ENCODE results near the gene CEP290.
"Not testable (repeated sequence)": the region's sequence is repeated elsewhere in the genome, so short reads cannot be mapped to it uniquely, and the experiment has no call there.

CEP290 gene

GRCh38 chr12:88153959-88154358 is 12.1 kb upstream of the CEP290 start:
- no peak for DNase-seq (ENCODE audit: low spot score in 2 of 2)
- Mint-ChIP-seq H3K9me3 (no peaks in the 10 kb centered on the region), H3K27ac (no peak overlapping the region), H3K36me3 (peaks cover 24% of the 10 kb centered on the region), H3K4me3 (no peak overlapping the region), H3K4me1 (peaks cover 18% of the 10 kb centered on the region)
- no peak for ATAC-seq

GRCh38 chr12:88150063-88150462 is 8.2 kb upstream of the CEP290 start:
- no peaks in the 10 kb centered on the region for H3K9me3 Mint-ChIP-seq
- H3K27ac Mint-ChIP-seq = no peak overlapping the region
- DNase-seq (ENCODE audit: low spot score in 2 of 2) (no peak), ATAC-seq (no peak)
- peaks cover 6% of the 10 kb centered on the region for H3K36me3 Mint-ChIP-seq
- peaks cover 29% of the 10 kb centered on the region for H3K4me1 Mint-ChIP-seq
- H3K4me3 Mint-ChIP-seq = no peak overlapping the region

- H3K4me1 Mint-ChIP-seq = peaks cover 24% of the 10 kb centered on the region
- DNase-seq (ENCODE audit: low spot score in 2 of 2) (no peak), ATAC-seq (no peak)
- peak overlapping the region; percentile 43 for H3K27ac Mint-ChIP-seq
- H3K4me3 Mint-ChIP-seq = no peak overlapping the region
- H3K9me3 Mint-ChIP-seq = no peaks in the 10 kb centered on the region
- peaks cover 16% of the 10 kb centered on the region for H3K36me3 Mint-ChIP-seq
Measured at GRCh38 chr12:88145567-88146505, 3.9 kb upstream of the CEP290 start.

GRCh38 chr12:88144546-88145468 is 2.9 kb upstream of the CEP290 start:
- no peak for DNase-seq (ENCODE audit: low spot score in 2 of 2)
- Mint-ChIP-seq H3K27ac (peak overlapping the region; percentile 43), H3K36me3 (peaks cover 21% of the 10 kb centered on the region), H3K4me3 (no peak overlapping the region), H3K4me1 (peaks cover 25% of the 10 kb centered on the region), H3K9me3 (no peaks in the 10 kb centered on the region)
- ATAC-seq = no peak

GRCh38 chr12:88144037-88144436 is 2.1 kb upstream of the CEP290 start:
- ATAC-seq (no peak), DNase-seq (ENCODE audit: low spot score in 2 of 2) (no peak)
- Mint-ChIP-seq H3K9me3 (no peaks in the 10 kb centered on the region), H3K36me3 (peaks cover 25% of the 10 kb centered on the region), H3K27ac (no peak overlapping the region), H3K4me1 (peaks cover 22% of the 10 kb centered on the region), H3K4me3 (peak overlapping the region; percentile 88)

- ATAC-seq = peak; percentile 0
- peak overlapping the region; percentile 94 for H3K27ac Mint-ChIP-seq
- H3K4me3 Mint-ChIP-seq = peak overlapping the region; percentile 88
- H3K4me1 Mint-ChIP-seq = peaks cover 34% of the 10 kb centered on the region
- peaks cover 39% of the 10 kb centered on the region for H3K36me3 Mint-ChIP-seq
- H3K9me3 Mint-ChIP-seq = no peaks in the 10 kb centered on the region
- no peak for DNase-seq (ENCODE audit: low spot score in 2 of 2)
Measured at GRCh38 chr12:88142610-88142991, 713 bp upstream of the CEP290 start.

GRCh38 chr12:88141425-88141773 is 489 bp downstream of the CEP290 start:
- Mint-ChIP-seq H3K27ac (peak overlapping the region; percentile 94), H3K4me3 (peak overlapping the region; percentile 88), H3K36me3 (peaks cover 45% of the 10 kb centered on the region), H3K4me1 (peaks cover 36% of the 10 kb centered on the region), H3K9me3 (no peaks in the 10 kb centered on the region)
- ATAC-seq (no peak), DNase-seq (ENCODE audit: low spot score in 2 of 2) (no peak)

GRCh38 chr12:88139711-88140110 is 2.2 kb downstream of the CEP290 start:
- H3K36me3 Mint-ChIP-seq = peaks cover 56% of the 10 kb centered on the region
- H3K9me3 Mint-ChIP-seq; H3K4me3 Mint-ChIP-seq; H3K27ac Mint-ChIP-seq; ATAC-seq; DNase-seq (ENCODE audit: low spot score in 2 of 2): not testable (repeated sequence)
- peaks cover 22% of the 10 kb centered on the region for H3K4me1 Mint-ChIP-seq

GRCh38 chr12:88133181-88133580 is 8.7 kb downstream of the CEP290 start:
- not testable (repeated sequence) for H3K27ac Mint-ChIP-seq; H3K9me3 Mint-ChIP-seq; H3K4me1 Mint-ChIP-seq; H3K4me3 Mint-ChIP-seq; DNase-seq (ENCODE audit: low spot score in 2 of 2); ATAC-seq
- H3K36me3 Mint-ChIP-seq = peaks cover 61% of the 10 kb centered on the region

- ATAC-seq = no peak
- Mint-ChIP-seq H3K36me3 (peaks cover 56% of the 10 kb centered on the region), H3K4me3 (no peak overlapping the region), H3K4me1 (no peaks in the 10 kb centered on the region), H3K27ac (no peak overlapping the region), H3K9me3 (no peaks in the 10 kb centered on the region)
- DNase-seq (ENCODE audit: low spot score in 2 of 2) = no peak
Measured at GRCh38 chr12:88132392-88132791, 9.5 kb downstream of the CEP290 start.

- H3K4me3 Mint-ChIP-seq = no peak overlapping the region
- DNase-seq (ENCODE audit: low spot score in 2 of 2) (no peak), ATAC-seq (no peak)
- no peaks in the 10 kb centered on the region for H3K4me1 Mint-ChIP-seq
- no peaks in the 10 kb centered on the region for H3K9me3 Mint-ChIP-seq
- peaks cover 51% of the 10 kb centered on the region for H3K36me3 Mint-ChIP-seq
- H3K27ac Mint-ChIP-seq = no peak overlapping the region
Measured at GRCh38 chr12:88127855-88128254, 14.0 kb downstream of the CEP290 start.

- Mint-ChIP-seq H3K4me3 (no peak overlapping the region), H3K9me3 (no peaks in the 10 kb centered on the region), H3K4me1 (no peaks in the 10 kb centered on the region), H3K27ac (no peak overlapping the region), H3K36me3 (peaks cover 51% of the 10 kb centered on the region)
- no peak for DNase-seq (ENCODE audit: low spot score in 2 of 2)
- no peak for ATAC-seq
Measured at GRCh38 chr12:88127099-88127498, 14.8 kb downstream of the CEP290 start.

GRCh38 chr12:88122666-88123065 is 19.2 kb downstream of the CEP290 start:
- ATAC-seq (no peak), DNase-seq (ENCODE audit: low spot score in 2 of 2) (no peak)
- Mint-ChIP-seq H3K36me3 (peaks cover 41% of the 10 kb centered on the region), H3K27ac (no peak overlapping the region), H3K4me3 (no peak overlapping the region), H3K4me1 (no peaks in the 10 kb centered on the region), H3K9me3 (no peaks in the 10 kb centered on the region)

- Mint-ChIP-seq H3K36me3 (peaks cover 97% of the 10 kb centered on the region), H3K9me3 (no peaks in the 10 kb centered on the region), H3K27ac (no peak overlapping the region), H3K4me1 (no peaks in the 10 kb centered on the region), H3K4me3 (no peak overlapping the region)
- DNase-seq (ENCODE audit: low spot score in 2 of 2) (no peak), ATAC-seq (no peak)
Measured at GRCh38 chr12:88113871-88114270, 28.0 kb downstream of the CEP290 start.

GRCh38 chr12:88111074-88111652 is 30.7 kb downstream of the CEP290 start:
- H3K27ac Mint-ChIP-seq = no peak overlapping the region
- no peaks in the 10 kb centered on the region for H3K4me1 Mint-ChIP-seq
- ATAC-seq = no peak
- no peak overlapping the region for H3K4me3 Mint-ChIP-seq
- peaks cover 88% of the 10 kb centered on the region for H3K36me3 Mint-ChIP-seq
- H3K9me3 Mint-ChIP-seq = no peaks in the 10 kb centered on the region
- DNase-seq (ENCODE audit: low spot score in 2 of 2) = no peak
